K562 (cell line): ENCODE measurements around the gene UBQLN3. TPM values are rescaled to one million over a fixed set of nuclear protein-coding genes. Genes with fewer than 3 reads are reported as not detected.

Experiments
- ADNP ChIP-seq: fragments of 200-800 bp; sonication (Bioruptor generic); IDR thresholded peaks from 2 replicates; pipeline ENCODE4 v1.6.1; 2016; ENCODE audit warnings: missing genetic modification characterization, missing compliant biosample characterization
- CREM ChIP-seq: IDR thresholded peaks from 2 replicates; pipeline ENCODE4 v1.6.1; 2014; ENCODE audit warnings: antibody characterized with exemption, low read depth
- DMBX1 ChIP-seq: fragments of 250-450 bp; sonication (Bioruptor Pico); IDR thresholded peaks from 2 replicates; pipeline ENCODE4 v1.8.0; 2022; ENCODE audit warnings: inconsistent platforms, mild to moderate bottlenecking, moderate library complexity, borderline replicate concordance
- DNMT1 ChIP-seq: fragments of 450-650 bp; IDR thresholded peaks from 2 replicates; pipeline ENCODE4 v1.6.1; 2016; ENCODE audit warnings: antibody characterized with exemption, mild to moderate bottlenecking
- DPF2 ChIP-seq: fragments of 450-650 bp; IDR thresholded peaks from 2 replicates; pipeline ENCODE4 v1.6.1; 2016
- ETS2 ChIP-seq: IDR thresholded peaks from 2 replicates; pipeline ENCODE4 v1.6.1; 2016; ENCODE audit warnings: borderline replicate concordance, missing genetic modification characterization, mild to moderate bottlenecking, moderate library complexity, missing compliant biosample characterization; ENCODE audit not compliant: poor library complexity, severe bottlenecking
- FOXA1 ChIP-seq: fragments of 450-650 bp; IDR thresholded peaks from 2 replicates; pipeline ENCODE4 v1.6.1; 2016; ENCODE audit warnings: mild to moderate bottlenecking, borderline replicate concordance
- FOXM1 ChIP-seq, 2 experiments: fragments of 450-650 bp in 1 of 2; sonication (generic) in 1 of 2; formaldehyde crosslinking in 1 of 2; IDR thresholded peaks; 2 replicates each; pipeline versions ENCODE4 v1.6.1 to v1.9.0; 2017 to 2022; ENCODE audit warnings: low read depth in 2 of 2, mild to moderate bottlenecking in 2 of 2, missing genetic modification reagents in 1 of 2, moderate library complexity in 1 of 2
- FOXP4 ChIP-seq: sonication (generic); formaldehyde crosslinking; IDR thresholded peaks from 2 replicates; pipeline ENCODE4 v1.8.0; 2022; ENCODE audit warnings: mild to moderate bottlenecking, missing genetic modification reagents, borderline replicate concordance
- GABPB1 ChIP-seq: sonication (generic); formaldehyde crosslinking; IDR thresholded peaks from 2 replicates; pipeline ENCODE4 v1.8.0; 2022; ENCODE audit warnings: mild to moderate bottlenecking, missing genetic modification reagents
- HDAC8 ChIP-seq: fragments of 450-650 bp; IDR thresholded peaks from 2 replicates; pipeline ENCODE4 v1.6.1; 2016; ENCODE audit warnings: mild to moderate bottlenecking, missing genetic modification characterization, moderate library complexity, missing compliant biosample characterization
- HEY1 ChIP-seq: fragments of 250-450 bp; sonication (Bioruptor Pico); IDR thresholded peaks from 2 replicates; pipeline ENCODE4 v1.5.0; 2020; ENCODE audit warnings: mild to moderate bottlenecking, moderate library complexity, borderline replicate concordance
- IRF1 ChIP-seq: sonication (generic); formaldehyde crosslinking; IDR thresholded peaks from 2 replicates; pipeline ENCODE4 v1.8.0; 2022; ENCODE audit warnings: missing genetic modification reagents, mild to moderate bottlenecking, borderline replicate concordance
- L3MBTL2 ChIP-seq: fragments of 450-650 bp; IDR thresholded peaks from 2 replicates; pipeline ENCODE4 v1.6.1; 2016; ENCODE audit warnings: mild to moderate bottlenecking, moderate library complexity
- MLX ChIP-seq, 2 experiments: fragments of 450-650 bp in 1 of 2; sonication (generic) in 1 of 2; formaldehyde crosslinking; conservative IDR thresholded peaks; 2 replicates each; pipeline versions ENCODE4 v1.4.0 to v1.8.1; 2020 to 2022; ENCODE audit warnings: mild to moderate bottlenecking in 1 of 2, missing genetic modification reagents in 1 of 2
- POLR2G ChIP-seq: fragments of 200-400 bp; formaldehyde crosslinking; IDR thresholded peaks from 2 replicates; pipeline ENCODE4 v1.6.1; 2017; ENCODE audit warnings: low read depth, mild to moderate bottlenecking, antibody characterized with exemption, low read length, moderate library complexity
- SRSF3 ChIP-seq: fragments of 200-400 bp; formaldehyde crosslinking; IDR thresholded peaks from 2 replicates; pipeline ENCODE4 v1.6.1; 2016; ENCODE audit warnings: mild to moderate bottlenecking, low read length, moderate library complexity; ENCODE audit not compliant: insufficient read depth
- ZC3H4 ChIP-seq: sonication (generic); formaldehyde crosslinking; IDR thresholded peaks from 2 replicates; pipeline ENCODE4 v1.9.0; 2021; ENCODE audit warnings: missing genetic modification reagents, borderline replicate concordance
- ZNF655 ChIP-seq: fragments of 250-450 bp; sonication (Bioruptor Pico); IDR thresholded peaks from 2 replicates; pipeline ENCODE4 v1.5.0; 2021
- ZNF778 ChIP-seq: fragments of 450-650 bp; formaldehyde crosslinking; IDR thresholded peaks from 2 replicates; pipeline ENCODE4 v1.4.0; 2020; ENCODE audit warnings: mild to moderate bottlenecking, moderate library complexity
- polyA plus RNA-seq, 8 experiments: library from polyadenylated mRNA; depleted of rRNA in 4 of 8; stranded (reverse) in 5 of 8; unstranded in 3 of 8; fragments of >200 nt; fragmentation: Nextera tagmentation in 2 of 8; fragmentation: Illumina TruSeq in 1 of 8; extraction: Ambion mirVana in 2 of 8; extraction: Trizol in 1 of 8; gene quantifications; 2 replicates each; pipeline versions ENCODE4 v1.2.1 to v1.2.3, GENCODE V29; 2011 to 2014; ENCODE audit warnings: inconsistent platforms in 1 of 8, missing spikeins in 1 of 8
- total RNA-seq, 7 experiments: library from RNA; depleted of rRNA in 6 of 7; stranded (reverse); fragments of >200 nt in 6 of 7; fragmentation: Illumina TruSeq in 2 of 7; extraction: Trizol in 2 of 7; gene quantifications; 2 replicates each; pipeline versions ENCODE4 v1.2.1 to v1.2.3, GENCODE V29; 2011 to 2021; ENCODE audit warnings: low replicate concordance in 1 of 7
- TF ChIP-seq, protein P1 (sequence below): sonication (generic); formaldehyde crosslinking; IDR thresholded peaks from 2 replicates; pipeline ENCODE4 v1.5.0; 2020; ENCODE audit warnings: missing genetic modification reagents
- TF ChIP-seq, protein P2 (sequence below): IDR thresholded peaks from 2 replicates; pipeline ENCODE4 v1.6.1; 2014; ENCODE audit warnings: antibody characterized with exemption

UBQLN3 gene
- total and polyA plus RNA-seq, 9 of the 15 experiments (the other 6 are each of a cell fraction or from before 2014, with no cell fraction given): 0.01 to 0.27 TPM; not detected in 7

DNA sequence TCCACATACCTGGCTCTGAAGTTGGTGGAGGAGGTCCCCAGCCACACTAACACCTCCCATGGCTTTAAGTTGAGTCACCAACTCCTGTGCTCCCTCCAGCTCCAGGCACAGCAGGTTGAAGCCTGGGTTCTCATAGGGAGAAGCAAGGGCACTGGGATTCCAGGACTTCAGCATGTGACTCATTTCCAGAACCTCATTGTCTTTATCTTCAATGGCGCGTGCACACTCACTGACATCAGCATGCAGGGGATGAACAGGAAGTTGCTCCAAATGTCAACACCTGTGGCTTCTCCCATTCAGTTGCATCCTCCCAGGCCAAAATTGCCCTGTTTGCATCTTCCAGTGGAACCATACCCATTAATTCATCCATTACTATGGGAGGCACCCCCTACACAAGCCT lies 12.6 kb upstream of the UBQLN3 start (continued):
- TF ChIP-seq ETS2 (tag): no peak
- no peak for TF ChIP-seq GABPB1 (CRISPR knock-in tag)
- no peak for TF ChIP-seq POLR2G
- no peak for TF ChIP-seq MLX (CRISPR knock-in tag; conservative IDR thresholded peaks at IDR 0.05)
- TF ChIP-seq, protein P1, sequence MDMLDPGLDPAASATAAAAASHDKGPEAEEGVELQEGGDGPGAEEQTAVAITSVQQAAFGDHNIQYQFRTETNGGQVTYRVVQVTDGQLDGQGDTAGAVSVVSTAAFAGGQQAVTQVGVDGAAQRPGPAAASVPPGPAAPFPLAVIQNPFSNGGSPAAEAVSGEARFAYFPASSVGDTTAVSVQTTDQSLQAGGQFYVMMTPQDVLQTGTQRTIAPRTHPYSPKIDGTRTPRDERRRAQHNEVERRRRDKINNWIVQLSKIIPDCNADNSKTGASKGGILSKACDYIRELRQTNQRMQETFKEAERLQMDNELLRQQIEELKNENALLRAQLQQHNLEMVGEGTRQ (CRISPR knock-in tag): 0 out of 2 replicates have a peak, but pooled peaks have one; percentile 10
- TF ChIP-seq, protein P2, sequence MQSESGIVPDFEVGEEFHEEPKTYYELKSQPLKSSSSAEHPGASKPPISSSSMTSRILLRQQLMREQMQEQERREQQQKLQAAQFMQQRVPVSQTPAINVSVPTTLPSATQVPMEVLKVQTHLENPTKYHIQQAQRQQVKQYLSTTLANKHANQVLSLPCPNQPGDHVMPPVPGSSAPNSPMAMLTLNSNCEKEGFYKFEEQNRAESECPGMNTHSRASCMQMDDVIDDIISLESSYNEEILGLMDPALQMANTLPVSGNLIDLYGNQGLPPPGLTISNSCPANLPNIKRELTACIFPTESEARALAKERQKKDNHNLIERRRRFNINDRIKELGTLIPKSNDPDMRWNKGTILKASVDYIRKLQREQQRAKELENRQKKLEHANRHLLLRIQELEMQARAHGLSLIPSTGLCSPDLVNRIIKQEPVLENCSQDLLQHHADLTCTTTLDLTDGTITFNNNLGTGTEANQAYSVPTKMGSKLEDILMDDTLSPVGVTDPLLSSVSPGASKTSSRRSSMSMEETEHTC: no peak
- peak; percentile 38; the same call in 1 of the 2 replicates for TF ChIP-seq CREM
- TF ChIP-seq FOXP4 (CRISPR knock-in tag): no peak
- no peak for TF ChIP-seq HEY1
- no peak for TF ChIP-seq FOXM1 (IDR thresholded peaks at IDR 0.05; ENCODE audit: low read depth)
- no peak for TF ChIP-seq FOXM1 (CRISPR knock-in tag; IDR thresholded peaks at IDR 0.05; ENCODE audit: low read depth)
- TF ChIP-seq HDAC8 (tag): no peak
- no peak for TF ChIP-seq SRSF3
- 0 out of 2 replicates have a peak, but pooled peaks have one; percentile 19 for TF ChIP-seq DPF2
- TF ChIP-seq L3MBTL2: peak; percentile 47; the same call in 1 of the 2 replicates
- TF ChIP-seq ZNF778: no peak
- no peak for TF ChIP-seq ZC3H4
- no peak for TF ChIP-seq FOXA1
- TF ChIP-seq DMBX1 (CRISPR knock-in tag): no peak
- TF ChIP-seq DNMT1: no peak
- no peak for TF ChIP-seq ZNF655 (CRISPR knock-in tag)
- no peak for TF ChIP-seq ADNP (tag)
- no peak for TF ChIP-seq IRF1 (CRISPR knock-in tag)
